GM19099 (cell line): ENCODE data around the gene ACBD5.

Experiments used
- POLR2A ChIP-seq: IDR thresholded peaks from 3 replicates; pipeline ENCODE4 v1.6.1; 2011; ENCODE audit warnings: low read depth; ENCODE audit not compliant: insufficient read length; ENCODE audit errors: extremely low read depth

ACBD5 gene

DNA sequence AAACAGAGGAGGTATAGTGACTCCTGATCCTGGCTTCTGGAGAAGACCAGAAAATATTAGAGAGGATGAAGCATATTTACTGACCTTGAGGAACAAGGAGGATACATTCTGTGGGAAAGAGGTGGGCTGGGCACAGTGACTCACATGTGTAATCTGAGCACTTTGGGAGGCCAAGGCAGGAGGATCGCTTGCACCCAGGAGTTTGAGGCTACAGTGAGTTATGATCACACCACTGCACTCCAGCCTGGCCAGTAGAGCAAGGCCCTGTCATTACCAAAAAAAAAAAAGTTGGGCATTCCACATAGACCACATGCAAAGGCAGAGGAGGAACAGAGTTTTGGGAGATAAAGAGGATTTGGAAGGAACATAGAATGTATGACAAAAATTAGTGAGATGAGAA, 4.4 kb upstream of the ACBD5 start:
- no peak for TF ChIP-seq POLR2A

DNA sequence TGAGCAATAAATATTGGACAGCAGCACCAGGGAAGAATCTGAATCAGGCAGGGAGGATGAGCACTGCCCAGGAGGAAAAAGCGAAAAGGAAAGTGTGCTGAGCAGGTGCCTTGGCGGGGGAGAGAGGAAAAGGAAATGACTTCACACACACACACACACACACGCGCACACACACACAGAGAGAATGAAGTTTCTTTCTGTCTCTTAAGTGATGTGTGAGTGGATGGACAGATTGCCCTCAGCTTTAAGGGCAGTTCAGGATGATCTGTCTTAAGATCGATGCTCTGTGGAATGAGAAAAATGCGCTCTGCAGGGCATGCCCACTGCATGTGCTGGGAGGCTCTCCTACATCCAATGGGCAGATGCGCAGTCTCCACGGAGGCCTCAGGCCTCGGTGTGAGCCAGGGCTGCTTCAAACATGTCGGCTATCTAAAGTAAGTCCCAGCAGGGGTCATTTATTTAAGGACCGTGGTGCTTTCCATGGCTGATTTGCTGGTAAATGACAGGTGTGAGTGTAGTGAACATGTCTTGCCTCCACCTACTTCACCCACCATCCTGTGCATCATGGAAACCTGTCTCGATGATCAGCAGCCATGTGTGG, 2.5 kb upstream of the ACBD5 start:
- TF ChIP-seq POLR2A, result peak; percentile 74

DNA sequence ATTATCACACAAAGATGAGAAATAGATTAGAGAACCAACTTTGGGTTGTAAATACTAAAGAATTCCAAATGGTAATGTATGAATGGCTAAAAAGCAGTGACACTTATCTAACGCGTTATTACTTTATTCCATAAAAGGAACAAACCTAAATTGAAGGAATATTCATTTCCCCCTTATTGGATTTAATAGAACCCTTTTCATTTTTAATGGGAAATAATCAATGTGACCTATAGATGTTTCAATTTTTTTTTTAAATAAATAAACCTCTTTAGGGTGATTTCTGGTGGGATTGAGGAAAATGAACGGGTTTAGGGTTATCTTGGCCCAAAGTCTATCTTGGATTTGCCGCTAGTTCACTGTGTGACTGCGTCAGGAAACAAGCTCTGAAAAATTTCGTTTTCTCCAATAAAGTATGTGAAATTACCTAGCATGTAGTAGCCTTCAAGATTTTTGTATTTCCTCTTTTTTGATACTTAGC, 1.9 kb upstream of the ACBD5 start:
- TF ChIP-seq POLR2A, result no peak

DNA sequence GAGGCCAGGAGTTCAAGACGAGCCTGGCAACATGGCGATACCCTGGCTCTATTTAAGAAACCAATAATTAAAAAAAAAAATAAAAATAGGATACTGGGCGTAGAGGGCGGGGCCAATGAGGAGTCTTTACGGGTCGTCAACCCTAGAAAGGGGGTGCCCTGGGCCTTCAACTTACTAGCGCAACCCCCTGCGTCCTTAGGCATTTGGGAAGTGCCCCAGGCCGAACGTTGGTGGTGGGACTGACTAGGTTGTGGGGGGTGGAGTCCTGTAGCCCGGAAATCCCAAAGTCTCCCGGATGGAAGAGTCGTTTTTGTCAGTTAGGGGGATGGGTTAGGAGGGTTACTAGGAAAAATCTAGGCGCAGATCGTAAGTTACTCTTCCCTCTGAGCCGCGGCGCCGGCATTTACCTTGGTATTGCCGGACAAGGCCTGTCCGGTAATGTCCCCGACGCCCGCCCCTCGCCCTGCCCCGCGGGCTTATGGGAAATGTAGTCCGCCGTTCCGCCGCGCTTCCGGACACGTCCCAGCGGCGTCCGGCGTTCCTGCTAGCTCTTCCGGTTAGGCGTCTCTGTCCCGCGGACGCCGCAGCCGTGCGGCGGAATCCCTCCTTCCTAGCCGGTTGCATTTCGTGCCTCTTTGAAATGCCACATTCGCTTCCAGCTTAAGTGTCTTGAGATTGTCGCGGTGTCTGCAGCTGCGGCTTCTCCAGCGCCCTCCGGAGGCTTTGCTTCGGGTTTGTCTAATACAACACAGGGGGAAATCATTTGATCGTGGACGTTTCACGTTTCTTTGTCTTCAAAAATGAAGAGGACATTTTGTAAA, 1.3 kb upstream of the ACBD5 start:
- peak; percentile 91 for TF ChIP-seq POLR2A

DNA sequence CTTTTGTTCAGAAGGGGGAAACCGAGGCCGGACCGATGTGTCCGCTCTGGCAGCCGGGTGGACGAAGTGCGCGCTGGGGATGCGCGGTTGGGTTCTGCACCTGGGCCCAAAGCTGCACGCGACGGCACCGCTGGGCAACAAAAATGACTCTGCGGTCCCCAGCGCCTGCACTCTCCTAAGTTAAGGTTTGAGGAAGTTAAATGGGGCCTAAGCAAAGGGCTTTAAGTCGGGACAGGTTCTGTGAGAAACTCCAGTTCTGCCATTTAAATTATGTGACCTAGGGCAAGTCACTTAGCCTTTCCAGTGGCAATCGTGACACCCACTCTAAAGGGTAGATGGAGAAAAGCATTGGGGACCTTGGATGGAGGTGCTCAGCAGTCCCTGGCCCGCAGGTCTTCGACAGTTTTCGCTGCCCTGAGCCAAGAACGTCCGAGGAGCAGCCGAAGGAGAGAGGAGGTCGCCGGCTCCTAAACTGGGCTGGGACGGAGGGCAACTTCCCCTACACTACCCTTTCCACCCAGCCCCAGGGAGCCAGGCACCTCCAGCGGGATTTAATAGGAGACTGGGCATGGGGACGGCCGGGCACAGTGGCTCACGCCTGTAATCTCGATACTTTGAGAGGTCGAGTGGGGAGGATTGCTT, 534 bp upstream of the ACBD5 start:
- TF ChIP-seq POLR2A, result no peak

DNA sequence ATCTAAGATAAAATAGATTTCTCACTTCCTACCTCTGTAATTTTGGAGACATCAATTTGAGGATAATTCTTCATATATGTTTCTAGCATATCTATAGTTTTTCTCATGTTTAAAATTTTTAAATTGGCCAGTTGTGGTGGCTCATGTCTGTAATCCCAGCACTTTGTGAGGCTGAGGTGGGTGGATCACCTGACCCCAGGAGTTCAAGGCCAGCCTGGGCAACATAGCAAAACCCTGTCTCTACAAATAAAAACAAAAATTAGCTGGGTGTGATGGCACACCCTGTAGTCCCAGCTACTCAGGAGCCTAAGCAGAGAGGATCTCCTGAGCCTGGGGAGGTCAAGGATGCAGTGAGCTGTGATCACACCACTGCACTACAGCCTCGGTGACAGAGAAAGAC, 4.9 kb downstream of the ACBD5 start:
- no peak for TF ChIP-seq POLR2A

DNA sequence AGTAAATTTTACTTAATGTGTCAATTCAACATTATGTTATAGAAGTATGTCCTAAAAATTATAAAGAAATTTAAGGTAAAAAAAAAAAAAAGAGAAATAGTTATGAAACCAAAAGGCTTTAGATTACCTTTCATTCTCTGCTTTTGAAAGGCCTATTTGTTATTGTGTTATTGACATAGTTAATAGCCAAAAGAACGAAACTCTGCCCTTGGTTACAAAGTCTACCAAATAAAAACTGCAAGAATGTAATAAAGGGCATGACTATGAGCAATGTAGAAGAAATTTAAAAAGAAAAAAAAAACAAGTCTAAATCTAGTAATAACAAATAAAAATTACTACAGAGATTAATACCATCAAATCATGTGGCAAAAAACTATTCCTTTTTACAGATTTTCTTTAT, 10.6 kb downstream of the ACBD5 start:
- TF ChIP-seq POLR2A, result no peak

DNA sequence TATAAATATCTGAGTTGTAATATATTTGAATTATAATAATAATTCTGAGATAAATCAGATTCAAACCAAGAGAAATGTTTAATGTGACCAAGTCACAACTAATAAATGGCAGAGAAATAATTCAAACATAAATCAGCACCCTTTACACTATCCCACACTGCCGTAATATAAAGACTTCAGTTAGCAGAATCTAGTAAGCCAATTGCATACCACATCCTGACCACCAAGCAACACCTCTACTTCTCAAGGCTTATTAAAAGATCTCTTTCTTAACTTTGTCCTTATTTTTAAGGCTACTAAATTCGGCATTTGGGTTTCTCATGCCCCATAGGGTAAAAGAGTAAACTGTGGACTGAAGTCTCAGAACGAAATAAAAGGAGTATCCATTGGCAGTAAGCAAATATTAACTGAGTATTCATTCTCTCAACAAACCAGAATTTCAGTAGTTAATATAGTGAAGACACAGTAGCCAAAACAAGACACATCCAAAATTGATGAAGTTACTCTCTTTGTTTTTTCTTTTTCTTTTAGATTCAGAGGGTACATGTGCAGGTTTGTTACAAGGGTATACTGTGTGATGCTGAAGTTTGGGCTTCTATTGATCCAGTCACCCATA, 14.8 kb downstream of the ACBD5 start:
- no peak for TF ChIP-seq POLR2A

DNA sequence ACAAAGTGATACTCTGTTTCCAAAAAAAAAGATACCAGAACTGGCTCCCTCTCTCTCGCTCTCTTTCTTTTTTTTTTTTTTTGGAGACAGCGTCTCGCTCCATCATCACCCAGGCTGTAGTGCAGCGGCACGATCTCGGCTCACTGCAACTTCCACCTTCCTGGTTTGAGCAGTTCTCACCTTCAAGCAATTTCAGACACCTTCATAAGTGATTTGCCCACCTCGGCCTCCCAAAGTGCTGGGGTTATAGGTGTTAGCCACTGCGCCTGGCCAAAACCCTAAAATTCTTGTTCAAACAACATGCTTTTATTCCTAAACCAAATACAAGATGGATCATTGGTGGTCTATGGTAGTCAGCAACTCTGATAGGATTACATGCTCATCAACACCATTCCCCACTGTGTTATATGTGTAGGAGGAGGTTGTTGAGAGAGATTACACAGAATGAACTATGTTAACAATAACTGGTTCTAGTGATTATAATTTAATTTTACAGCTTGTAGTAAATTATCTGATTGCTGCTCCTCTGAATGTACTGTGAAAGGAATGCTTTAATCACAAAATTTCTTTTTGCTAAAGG, 15.5 kb downstream of the ACBD5 start:
- TF ChIP-seq POLR2A, result no peak

DNA sequence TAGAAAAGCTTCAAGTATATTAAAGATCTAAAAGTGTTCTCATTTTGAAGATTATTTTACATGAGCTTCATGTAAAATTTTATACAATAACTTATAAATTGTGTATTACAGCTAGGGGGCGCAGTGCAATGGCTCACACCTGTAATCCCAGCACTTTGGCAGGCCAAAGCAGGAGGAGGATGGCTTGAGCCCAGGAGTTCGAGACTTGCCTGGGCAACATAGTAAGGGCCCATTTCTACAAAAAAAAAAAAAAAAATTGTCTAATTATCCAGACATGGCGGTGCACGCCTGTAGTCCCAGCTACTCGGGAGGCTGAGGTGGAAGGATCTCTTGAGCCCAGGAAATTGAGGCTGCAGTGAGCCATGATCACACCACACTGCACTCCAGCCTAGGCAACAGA, 16.6 kb downstream of the ACBD5 start:
- no peak for TF ChIP-seq POLR2A

DNA sequence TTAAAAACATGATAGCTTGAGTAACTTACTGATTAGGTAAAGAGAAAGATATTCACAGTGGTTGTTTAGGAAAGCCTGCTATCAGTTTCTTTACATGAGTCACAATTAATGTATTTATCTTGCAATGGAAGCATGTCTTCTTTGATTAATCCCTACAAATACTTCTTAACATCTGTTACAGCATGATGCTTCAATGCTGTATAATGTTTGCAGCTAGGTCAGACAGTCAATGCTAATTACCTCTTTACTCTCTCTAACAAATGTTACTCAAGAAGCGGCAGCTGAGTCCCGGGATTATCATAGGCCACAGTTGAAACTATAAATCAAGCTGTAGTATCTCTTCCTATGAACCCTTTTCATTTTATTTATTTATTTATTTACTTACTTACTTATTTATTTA, 33.2 kb downstream of the ACBD5 start:
- no peak for TF ChIP-seq POLR2A

DNA sequence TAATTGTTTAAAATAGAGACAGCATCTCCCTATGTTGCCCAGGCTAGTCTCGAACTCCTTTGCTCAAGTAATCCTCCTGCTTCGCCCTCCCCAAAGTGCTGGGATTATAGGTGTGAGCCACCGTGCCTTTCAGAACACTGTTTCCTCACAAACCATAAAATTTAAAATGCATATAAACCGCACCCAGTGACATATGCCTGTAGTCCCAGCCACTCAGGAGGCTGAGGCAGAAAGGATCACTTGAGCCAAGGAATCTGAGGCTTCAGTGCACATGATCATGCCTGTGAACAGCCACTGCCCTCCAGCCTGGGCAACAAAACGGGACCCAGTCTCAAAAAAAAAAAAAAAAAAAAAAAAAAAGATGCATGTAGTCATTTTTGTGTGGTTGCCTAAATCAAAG, 36.8 kb downstream of the ACBD5 start:
- no peak for TF ChIP-seq POLR2A

DNA sequence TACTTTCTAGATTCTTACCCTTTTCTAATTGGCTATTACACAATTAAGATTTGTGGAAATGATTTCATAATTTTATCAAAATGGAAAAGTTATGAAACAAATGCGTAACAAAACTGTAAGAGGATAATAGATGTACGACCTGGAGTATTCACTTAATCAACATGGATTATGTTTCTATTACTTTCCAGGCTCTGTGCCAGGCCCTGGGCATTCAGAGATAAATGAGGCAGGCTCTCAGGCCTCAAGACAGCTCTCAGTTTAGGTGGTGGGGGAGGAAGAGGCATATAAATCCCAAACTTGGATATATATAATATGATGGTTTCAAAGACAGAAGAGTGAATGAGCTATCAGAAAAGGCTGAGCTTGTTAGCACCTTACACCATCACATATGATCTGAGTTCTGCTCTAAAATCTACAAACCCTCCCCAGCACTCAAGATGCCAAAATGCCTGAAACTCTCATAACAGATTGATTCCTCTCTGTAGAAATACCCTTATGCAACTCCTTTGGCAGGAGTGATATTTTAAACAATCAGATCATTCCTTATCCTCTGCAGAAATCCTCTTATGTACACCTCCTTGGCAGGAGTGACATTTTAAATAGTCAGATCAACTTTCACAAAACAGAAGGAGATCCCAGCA, 42.5 kb downstream of the ACBD5 start:
- no peak for TF ChIP-seq POLR2A

DNA sequence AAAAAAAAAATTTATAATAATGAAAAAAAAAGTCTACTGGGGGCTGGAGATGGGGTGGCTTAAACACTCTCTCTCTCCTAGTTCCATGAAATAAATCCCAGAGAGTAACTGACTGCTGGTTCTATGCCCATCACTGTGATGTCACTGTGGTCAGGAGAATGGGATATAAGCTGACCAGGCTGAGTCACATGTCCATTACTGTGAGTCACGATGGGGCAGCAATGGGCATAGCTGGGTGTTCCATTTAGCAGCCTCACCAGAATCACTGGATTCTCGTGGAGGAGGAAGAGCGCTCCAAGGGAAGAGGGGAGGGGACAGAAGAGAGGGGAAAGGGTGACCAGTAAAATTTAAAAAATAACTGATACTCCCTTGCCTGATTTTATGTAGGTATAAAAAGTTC, 48.3 kb downstream of the ACBD5 start:
- no peak for TF ChIP-seq POLR2A

DNA sequence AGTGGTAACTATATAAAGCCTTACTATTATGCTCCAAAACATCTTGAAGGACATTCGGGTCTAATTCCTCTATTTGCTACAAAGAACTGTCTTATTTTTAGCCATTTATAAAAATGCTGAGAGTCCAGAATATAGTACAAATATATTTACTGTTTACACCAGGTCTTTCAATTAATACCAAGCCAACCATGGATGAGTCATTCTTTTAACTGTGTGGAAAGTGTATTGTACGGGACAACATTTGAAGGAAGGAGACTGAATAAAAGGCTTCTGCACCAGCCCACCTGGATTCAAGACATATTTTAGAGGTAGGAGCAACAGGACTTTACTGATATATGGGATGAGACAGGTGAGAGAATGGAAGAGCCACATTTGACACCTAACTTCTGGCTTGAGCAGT, 50.1 kb downstream of the ACBD5 start:
- no peak for TF ChIP-seq POLR2A

DNA sequence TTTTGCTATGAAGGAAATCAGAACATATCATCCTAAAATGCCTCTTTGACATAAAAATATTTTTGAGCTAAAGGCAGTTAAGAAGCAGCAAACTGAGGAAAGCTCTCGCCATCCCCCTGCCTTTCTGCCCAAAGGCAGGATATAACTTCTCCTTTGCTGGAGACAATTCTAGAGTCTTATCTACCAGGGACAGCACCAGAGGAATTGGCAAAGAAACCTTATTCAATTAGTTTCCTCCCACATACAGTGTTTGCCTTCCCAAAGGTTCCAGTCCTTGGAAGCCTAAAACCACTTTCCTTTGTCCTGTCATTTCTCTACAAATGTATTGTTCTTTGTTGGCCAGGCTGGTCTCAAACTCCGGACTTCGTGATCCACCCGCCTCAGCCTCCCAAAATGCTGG, 51.7 kb downstream of the ACBD5 start:
- TF ChIP-seq POLR2A, result no peak

DNA sequence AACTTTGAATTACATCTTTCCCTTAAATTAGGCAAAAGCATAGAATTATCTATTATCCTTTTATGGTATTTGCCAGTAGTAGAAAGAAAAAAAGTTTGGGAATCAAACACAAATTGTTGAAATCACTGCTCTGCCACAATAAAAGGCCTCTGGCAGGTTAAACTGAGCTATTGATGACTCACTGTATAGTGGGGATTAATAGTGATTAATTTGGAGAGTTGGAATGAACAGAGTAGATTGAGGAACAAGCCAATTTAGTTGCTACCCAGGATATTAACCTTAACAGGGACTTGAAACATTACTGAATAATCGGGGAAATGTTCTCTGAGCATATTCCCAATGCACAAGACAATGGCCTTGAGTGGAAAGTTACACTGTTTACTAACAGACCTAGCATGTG, 52.3 kb downstream of the ACBD5 start:
- no peak for TF ChIP-seq POLR2A
